Stomach smooth muscle (tissue), 2 donors: ENCODE data around the gene PPP3CA.

Experiments
- H3K27ac ChIP-seq: one replicate; pipeline ENCODE4 v1.7.0; 2013; ENCODE audit warnings: mild to moderate bottlenecking, low read length, inconsistent platforms
- H3K27me3 ChIP-seq, 2 donors: one replicate each; pipeline ENCODE4 v1.7.0; 2013; ENCODE audit warnings: low read length in 2 of 2; ENCODE audit not compliant: insufficient read depth in 2 of 2, control insufficient read depth in 1 of 2
- H3K36me3 ChIP-seq, 2 donors: one replicate each; pipeline ENCODE4 v1.7.0; 2013; ENCODE audit warnings: low read length in 2 of 2; ENCODE audit not compliant: control insufficient read depth in 2 of 2, insufficient read depth in 2 of 2
- H3K4me1 ChIP-seq: one replicate; pipeline ENCODE4 v1.7.0; 2013; ENCODE audit warnings: low read length; ENCODE audit not compliant: control insufficient read depth, insufficient read depth
- H3K4me3 ChIP-seq, 2 donors: one replicate each; pipeline ENCODE4 v1.7.0; 2013; ENCODE audit warnings: low read length in 2 of 2
- H3K9ac ChIP-seq, 2 donors: one replicate each; pipeline ENCODE4 v1.7.0; 2013; ENCODE audit warnings: low read length in 2 of 2, mild to moderate bottlenecking in 1 of 2
- H3K9me3 ChIP-seq, 2 donors: one replicate each; pipeline ENCODE4 v1.7.0; 2013; ENCODE audit warnings: low read length in 2 of 2; ENCODE audit not compliant: control insufficient read depth in 2 of 2
- donor health status: healthy.
- donor health status: Pancreatic carcinoma.

Gene PPP3CA

DNA sequence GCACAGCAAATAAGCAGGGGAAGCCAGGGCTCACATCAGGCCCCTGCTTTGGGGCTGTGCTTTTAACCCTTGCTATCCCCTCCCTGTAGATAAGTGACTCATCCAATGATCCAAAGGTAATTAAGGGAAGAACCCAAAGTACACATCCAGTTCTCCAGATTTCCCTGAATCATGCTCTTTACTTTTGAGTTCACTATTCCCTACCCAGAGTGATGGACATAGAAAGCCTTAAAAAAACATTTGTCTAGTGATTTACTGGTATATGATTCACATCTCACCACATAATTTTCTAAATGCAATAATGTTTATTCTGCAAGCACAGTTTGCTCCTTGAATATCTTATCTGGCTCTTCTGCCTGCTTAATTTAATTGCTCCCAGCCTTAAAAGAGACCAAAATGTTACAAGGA, 136.2 kb downstream of the PPP3CA start:
- no peaks in the 10 kb centered on the region for H3K9me3 ChIP-seq
- no peak overlapping the region for H3K27ac ChIP-seq
- no peaks in the 10 kb centered on the region for H3K27me3 ChIP-seq
- no peak overlapping the region for H3K9ac ChIP-seq
- H3K4me1 ChIP-seq = no peaks in the 10 kb centered on the region
- H3K4me3 ChIP-seq = no peak overlapping the region
- no peaks in the 10 kb centered on the region for H3K36me3 ChIP-seq

DNA sequence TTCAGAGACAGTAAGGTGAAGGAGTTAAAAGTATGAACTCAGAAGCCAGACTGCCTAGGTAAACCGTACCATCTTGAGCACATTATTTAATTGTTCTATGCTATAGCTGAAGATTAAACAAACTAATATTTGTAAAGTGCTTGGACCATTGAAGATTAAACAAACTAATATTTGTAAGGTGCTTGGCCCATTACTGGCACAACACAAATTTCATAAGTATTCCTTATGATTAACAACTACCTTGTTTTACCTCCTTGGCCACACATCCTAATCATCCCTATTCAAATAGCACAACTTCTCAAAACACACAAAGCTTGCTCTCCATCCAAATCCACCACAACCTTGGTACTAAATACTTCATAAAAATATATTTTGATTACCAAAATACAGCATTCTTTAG, 137.0 kb downstream of the PPP3CA start:
- H3K4me3 ChIP-seq = no peak overlapping the region
- H3K9me3 ChIP-seq = no peaks in the 10 kb centered on the region
- H3K27me3 ChIP-seq = no peaks in the 10 kb centered on the region
- no peaks in the 10 kb centered on the region for H3K4me1 ChIP-seq
- no peak overlapping the region for H3K9ac ChIP-seq
- H3K36me3 ChIP-seq = no peaks in the 10 kb centered on the region
- H3K27ac ChIP-seq = no peak overlapping the region

DNA sequence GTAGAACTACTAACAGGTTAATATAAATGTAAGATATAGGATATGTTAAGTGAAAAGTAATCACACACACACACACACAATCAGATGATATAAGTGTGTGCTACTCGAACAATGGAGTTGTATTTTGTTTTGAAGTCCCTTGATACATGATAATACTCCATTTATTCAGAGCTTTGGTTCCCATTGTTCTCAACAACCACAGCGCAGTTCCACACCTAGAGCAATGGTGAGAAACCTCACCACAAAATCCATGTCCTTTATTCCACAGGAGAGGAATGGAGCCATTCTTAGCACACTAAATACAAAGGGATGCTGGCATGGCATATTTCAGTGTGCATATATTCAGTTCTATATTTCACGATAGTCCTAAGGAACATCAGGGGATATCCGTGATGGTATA, 139.2 kb downstream of the PPP3CA start:
- Histone ChIP-seq H3K9ac (no peak overlapping the region), H3K36me3 (no peaks in the 10 kb centered on the region)

DNA sequence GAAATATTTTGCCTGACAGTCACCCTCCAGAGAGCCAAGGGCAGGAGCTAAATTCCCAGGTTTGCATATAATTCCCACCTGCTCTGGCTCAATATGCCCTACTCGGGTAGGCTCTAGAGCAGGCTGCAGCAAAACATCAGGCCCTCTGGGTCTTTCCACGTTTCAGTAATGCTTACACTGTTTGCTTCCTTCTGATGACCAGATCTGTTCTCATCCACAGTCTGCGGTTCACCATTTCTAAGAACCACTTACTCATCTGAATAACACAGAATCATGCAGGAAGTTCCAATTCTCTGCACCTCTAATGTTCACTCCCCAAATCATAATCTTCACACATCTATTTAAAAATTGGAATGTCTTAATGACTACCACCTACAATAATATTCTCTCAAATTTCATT, 141.4 kb downstream of the PPP3CA start:
- H3K9me3 ChIP-seq = no peaks in the 10 kb centered on the region
- no peaks in the 10 kb centered on the region for H3K27me3 ChIP-seq
- H3K4me1 ChIP-seq = no peaks in the 10 kb centered on the region
- no peak overlapping the region for H3K27ac ChIP-seq
- no peak overlapping the region for H3K9ac ChIP-seq
- no peaks in the 10 kb centered on the region for H3K36me3 ChIP-seq
- H3K4me3 ChIP-seq = no peak overlapping the region

More for the DNA sequence above, 139.2 kb downstream of the PPP3CA start:
- no peaks in the 10 kb centered on the region for H3K9me3 ChIP-seq
- no peak overlapping the region for H3K4me3 ChIP-seq
- no peaks in the 10 kb centered on the region for H3K4me1 ChIP-seq
- no peak overlapping the region for H3K27ac ChIP-seq
- H3K27me3 ChIP-seq = no peaks in the 10 kb centered on the region

DNA sequence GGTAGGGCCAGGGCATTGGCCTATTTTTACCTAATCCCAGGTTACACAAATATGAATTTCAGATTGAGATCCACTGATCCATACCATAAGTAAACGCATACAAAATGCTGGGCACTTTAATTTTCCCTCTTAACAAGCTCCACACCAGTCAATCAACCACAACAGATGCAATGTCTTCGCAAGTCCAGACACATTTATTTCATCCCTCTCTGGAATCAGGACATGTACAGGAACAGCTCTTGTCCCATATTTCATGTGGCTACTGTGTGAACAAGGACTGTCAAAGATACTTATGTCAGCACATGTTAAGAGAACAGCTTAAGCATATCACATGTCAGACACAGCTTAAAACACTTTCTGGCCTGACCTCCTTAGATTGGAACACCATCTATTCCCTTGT, 145.9 kb downstream of the PPP3CA start:
- no peaks in the 10 kb centered on the region for H3K27me3 ChIP-seq
- H3K4me1 ChIP-seq = no peaks in the 10 kb centered on the region
- H3K36me3 ChIP-seq = no peaks in the 10 kb centered on the region
- H3K9ac ChIP-seq = no peak overlapping the region
- no peak overlapping the region for H3K27ac ChIP-seq
- H3K4me3 ChIP-seq = no peak overlapping the region
- H3K9me3 ChIP-seq = no peaks in the 10 kb centered on the region

DNA sequence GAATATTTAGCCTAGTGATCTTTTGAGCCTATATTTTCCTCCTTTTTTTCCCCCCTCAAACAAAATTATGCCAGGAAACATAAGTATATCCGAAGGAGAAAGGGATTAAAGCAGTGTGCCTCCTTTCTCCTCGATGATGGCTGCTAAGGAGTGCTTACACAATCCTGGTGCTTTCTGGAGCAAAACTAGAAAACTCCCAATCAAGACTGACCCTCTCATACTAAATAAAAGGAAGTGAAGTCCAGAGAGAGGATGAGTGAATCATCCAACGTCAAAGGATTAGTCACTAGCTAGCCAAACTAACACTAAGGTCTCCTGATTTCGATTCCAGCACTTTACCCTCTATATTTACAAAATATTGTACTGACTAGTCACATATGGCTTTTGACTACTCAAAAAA, 146.8 kb downstream of the PPP3CA start:
- Histone ChIP-seq H3K4me1 (no peaks in the 10 kb centered on the region), H3K27me3 (no peaks in the 10 kb centered on the region), H3K27ac (no peak overlapping the region), H3K9ac (peak overlapping the region in 1 of 2 donors; percentile 28), H3K9me3 (no peaks in the 10 kb centered on the region), H3K4me3 (no peak overlapping the region), H3K36me3 (no peaks in the 10 kb centered on the region)

DNA sequence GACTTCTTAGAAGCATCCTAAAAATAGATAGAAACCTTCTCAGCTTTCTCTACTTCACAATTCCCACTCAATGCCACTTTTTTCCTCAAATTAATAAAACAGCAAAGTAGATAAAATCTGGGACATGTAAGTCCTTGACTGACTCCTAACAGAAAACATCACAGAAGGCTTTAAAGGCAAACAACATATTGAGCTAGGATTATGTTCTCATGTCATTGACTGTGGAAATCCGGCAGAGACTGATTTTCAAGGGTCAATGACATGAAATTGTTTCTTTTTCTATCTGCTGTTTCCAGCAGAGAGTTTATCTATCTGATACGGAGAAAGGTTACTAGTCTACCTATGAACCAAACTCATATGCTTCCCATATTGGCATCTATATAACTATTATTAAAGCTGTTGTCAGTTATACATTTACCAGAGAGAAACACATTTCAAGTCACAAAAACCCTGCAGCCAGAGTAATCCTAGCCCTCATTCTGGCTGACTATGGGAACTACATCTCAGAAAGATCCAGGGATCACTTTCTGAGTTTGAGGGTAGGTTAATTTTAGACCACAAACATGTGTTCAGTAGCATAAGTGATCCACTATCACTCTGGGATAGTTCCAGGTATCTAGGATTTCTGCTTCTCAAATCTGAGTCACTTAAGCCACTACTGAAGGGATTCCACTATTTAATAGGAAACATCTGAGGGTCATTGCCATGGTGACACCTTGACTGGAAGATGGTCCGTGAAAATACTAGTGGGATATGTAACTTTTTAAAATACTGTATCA, 147.6 kb downstream of the PPP3CA start:
- Histone ChIP-seq H3K27me3 (no peaks in the 10 kb centered on the region), H3K27ac (no peak overlapping the region), H3K4me3 (no peak overlapping the region), H3K4me1 (no peaks in the 10 kb centered on the region), H3K9me3 (no peaks in the 10 kb centered on the region), H3K36me3 (no peaks in the 10 kb centered on the region), H3K9ac (no peak overlapping the region)

DNA sequence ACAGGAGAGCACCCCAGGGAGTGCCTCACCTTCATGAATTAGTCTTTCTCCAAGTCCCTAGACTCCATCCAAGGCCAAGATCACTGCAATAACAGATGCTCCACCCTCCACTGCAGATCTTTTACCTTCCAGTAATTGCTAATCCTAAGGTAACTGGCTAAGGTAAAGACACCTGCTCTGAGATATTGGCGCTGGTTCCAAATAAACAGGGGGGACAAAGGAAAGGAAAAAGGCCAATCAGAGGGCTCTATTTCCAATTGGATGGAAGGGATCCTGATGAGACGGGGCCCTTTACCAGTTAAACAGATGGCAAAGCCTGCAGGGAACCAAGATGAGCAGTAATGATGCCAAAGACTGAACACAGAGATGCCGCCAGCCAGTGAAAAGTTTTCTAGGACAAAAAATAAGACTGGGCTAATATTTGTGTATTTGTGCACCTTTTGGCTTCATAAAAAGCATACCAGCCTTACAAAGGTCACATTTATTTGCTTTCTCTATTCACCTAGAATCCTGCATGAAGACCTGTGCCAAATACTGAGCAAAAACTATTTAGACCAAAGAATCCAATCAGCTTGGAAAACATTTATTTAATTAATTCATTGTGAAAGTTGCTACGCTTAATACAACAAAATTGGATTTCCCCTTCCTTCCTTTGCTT, 148.5 kb downstream of the PPP3CA start:
- no peak overlapping the region for H3K4me3 ChIP-seq
- no peaks in the 10 kb centered on the region for H3K36me3 ChIP-seq
- H3K9ac ChIP-seq = no peak overlapping the region
- H3K27me3 ChIP-seq = no peaks in the 10 kb centered on the region
- no peaks in the 10 kb centered on the region for H3K9me3 ChIP-seq
- H3K27ac ChIP-seq = no peak overlapping the region
- H3K4me1 ChIP-seq = no peaks in the 10 kb centered on the region

DNA sequence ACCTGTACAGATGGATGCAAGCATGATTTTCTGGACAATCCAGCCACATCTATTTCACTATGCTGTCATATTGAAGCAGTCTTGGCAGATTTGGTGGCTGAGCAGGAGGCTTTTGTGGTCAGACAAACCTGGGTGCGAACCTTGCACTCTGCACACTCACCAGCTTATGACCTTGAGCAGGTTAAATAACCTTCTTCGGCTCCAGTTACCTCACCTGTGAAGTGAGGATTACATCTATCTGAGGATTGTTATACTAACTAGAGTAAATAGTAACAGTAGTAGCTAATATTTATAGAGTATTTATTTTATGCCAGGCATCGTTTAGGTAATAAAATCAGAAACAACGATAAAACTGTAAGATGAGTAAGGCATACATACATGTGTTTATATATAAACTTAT, 150.0 kb downstream of the PPP3CA start:
- Histone ChIP-seq H3K27me3 (no peaks in the 10 kb centered on the region), H3K9ac (no peak overlapping the region), H3K4me1 (peaks cover under 1% of the 10 kb centered on the region), H3K27ac (no peak overlapping the region), H3K9me3 (no peaks in the 10 kb centered on the region), H3K4me3 (no peak overlapping the region), H3K36me3 (no peaks in the 10 kb centered on the region)

DNA sequence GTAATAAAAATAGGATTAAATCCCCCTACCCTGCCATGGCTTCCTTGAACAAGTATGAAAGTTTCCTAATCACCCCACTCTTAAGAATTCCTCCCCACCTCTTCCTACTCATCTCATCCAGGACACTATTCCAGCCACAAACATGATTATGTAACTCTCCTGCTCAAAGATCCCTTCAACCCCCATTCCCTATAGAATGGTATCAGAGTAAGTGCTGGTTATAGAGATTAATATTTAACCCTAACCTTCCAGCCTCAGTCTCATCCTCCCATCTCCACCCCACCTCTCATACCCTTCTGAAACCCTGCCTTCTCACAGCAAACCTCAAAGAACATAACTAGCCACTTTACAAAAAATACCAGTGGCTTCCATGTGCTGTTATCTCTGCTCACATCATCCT, 155.1 kb downstream of the PPP3CA start:
- Histone ChIP-seq H3K4me3 (no peak overlapping the region), H3K9ac (peak overlapping the region in 1 of 2 donors; percentile 2), H3K9me3 (no peaks in the 10 kb centered on the region), H3K36me3 (no peaks in the 10 kb centered on the region), H3K27me3 (no peaks in the 10 kb centered on the region), H3K27ac (peak overlapping the region; percentile 69), H3K4me1 (peaks cover 16% of the 10 kb centered on the region)
